VCaP (cell line): ENCODE data around the gene SAP30L.

ENCODE experiments used
- H3K27ac ChIP-seq: fragments of 450-650 bp; 2 replicates; pipeline ENCODE4 v1.5.1; 2017
- CTCF ChIP-seq: fragments of 450-650 bp; conservative IDR thresholded peaks from 2 replicates; pipeline ENCODE4 v1.5.1; 2017; ENCODE audit warnings: mild to moderate bottlenecking, moderate library complexity

SAP30L gene

DNA sequence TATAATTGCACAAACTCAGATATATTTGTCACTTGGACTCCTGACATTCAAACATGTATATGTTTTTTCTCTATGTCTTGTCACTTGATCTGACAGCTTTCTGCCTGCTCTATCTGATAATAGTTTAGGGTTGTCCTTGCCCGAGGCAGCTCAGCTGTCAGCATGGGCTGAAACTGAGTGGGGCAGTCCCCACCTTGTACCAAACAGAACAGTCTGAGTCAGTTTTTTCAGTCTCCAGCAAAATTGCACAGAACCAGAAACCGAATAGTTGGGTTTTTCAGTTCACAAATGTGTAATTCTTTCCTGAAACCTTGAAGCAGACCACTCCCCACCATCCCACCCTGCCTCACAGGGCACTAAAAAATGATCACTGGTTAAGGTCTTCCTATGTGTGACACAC is 41.7 kb downstream of the SAP30L start:
- no peak for TF ChIP-seq CTCF
- H3K27ac ChIP-seq = no peak overlapping the region

DNA sequence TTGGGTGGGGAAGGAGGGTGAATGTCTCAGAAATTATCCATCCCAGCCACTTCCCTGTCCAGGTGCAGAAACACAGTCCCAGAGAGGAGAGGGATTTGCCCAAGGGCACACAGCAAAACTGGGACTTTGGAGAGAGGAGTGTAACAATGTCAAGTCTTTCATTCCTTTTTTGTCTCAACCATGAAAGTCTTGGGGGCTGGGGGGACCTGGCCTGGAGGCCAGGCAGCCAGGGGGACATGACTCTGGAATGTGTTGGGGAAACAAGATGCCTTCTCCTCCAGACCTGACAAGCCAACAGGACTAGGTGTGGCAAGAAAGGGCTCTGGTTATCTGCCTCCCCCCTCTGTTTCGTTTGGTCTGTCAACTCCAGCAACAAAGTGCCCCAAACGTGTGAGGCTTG is 46.1 kb downstream of the SAP30L start:
- TF ChIP-seq CTCF = no peak

GRCh38 chr5:154493274-154493673 is 47.5 kb downstream of the SAP30L start:
- no peak overlapping the region for H3K27ac ChIP-seq
- TF ChIP-seq CTCF = no peak

More for the DNA sequence above, 46.1 kb downstream of the SAP30L start:
- no peak overlapping the region for H3K27ac ChIP-seq

DNA sequence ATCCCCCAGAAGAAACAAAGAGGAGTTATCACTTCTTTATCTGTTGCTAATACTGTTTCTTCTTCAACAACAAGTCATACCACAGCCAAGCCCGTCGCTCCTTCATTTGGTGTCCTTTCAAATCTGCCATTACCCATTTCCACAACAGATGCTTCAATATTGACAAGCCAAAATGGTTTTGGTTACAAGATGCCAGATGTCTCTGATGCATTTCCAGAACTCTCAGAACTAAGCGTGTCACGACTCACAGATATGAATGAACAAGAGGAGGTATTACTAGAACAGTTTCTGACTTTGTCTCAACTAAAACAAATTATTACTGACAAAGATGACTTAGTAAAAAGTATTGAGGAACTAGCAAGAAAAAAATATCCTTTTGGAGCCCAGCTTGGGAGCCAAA is 48.2 kb downstream of the SAP30L start:
- TF ChIP-seq CTCF = no peak
- no peak overlapping the region for H3K27ac ChIP-seq

- no peak for TF ChIP-seq CTCF
Observed at GRCh38 chr5:154498591-154498990, 52.8 kb downstream of the SAP30L start.

DNA sequence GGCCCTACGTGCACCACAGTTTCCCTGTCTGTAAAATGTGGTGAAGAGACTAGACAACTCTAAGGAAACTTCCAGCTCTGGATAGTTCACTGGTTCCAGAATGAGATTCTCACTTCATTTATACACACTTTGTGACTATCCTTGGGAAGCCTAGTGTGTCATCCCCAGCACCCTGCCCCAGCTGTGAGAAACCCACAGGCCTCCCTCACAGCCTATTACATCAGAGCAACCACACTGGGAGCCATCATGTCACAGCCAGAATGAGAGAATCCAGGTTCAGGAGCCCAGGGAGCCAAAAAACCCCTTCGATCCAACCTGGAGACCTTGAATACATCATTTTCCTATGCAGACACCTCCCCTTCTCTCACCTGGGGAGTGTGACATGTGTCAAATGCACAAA is 53.2 kb downstream of the SAP30L start:
- H3K27ac ChIP-seq = no peak overlapping the region
- no peak for TF ChIP-seq CTCF

More at GRCh38 chr5:154498591-154498990, 52.8 kb downstream of the SAP30L start:
- no peak overlapping the region for H3K27ac ChIP-seq

- no peak overlapping the region for H3K27ac ChIP-seq
- no peak for TF ChIP-seq CTCF
Observed at GRCh38 chr5:154501566-154501965, 55.8 kb downstream of the SAP30L start.

- no peak for TF ChIP-seq CTCF
- no peak overlapping the region for H3K27ac ChIP-seq
Observed at GRCh38 chr5:154502180-154502579, 56.4 kb downstream of the SAP30L start.
